SK-N-MC (cell line): ENCODE results near the gene ACACA.

Source experiments
- EZH2 ChIP-seq: fragments of 200-600 bp; sonication (generic); IDR thresholded peaks from one replicate; pipeline ENCODE4 v1.6.1; 2017; ENCODE audit warnings: antibody characterized with exemption
- FOXP2 ChIP-seq: optimal IDR thresholded peaks from 2 replicates; pipeline ENCODE3; 2011; ENCODE audit warnings: mild to moderate bottlenecking, moderate library complexity; ENCODE audit not compliant: insufficient read depth; ENCODE audit errors: extremely low read length, control extremely low read depth
- POLR2AphosphoS5 ChIP-seq: IDR thresholded peaks from 2 replicates; pipeline ENCODE4 v1.6.1; 2012; ENCODE audit warnings: mild to moderate bottlenecking, low read depth, low read length, borderline replicate concordance

DNA sequence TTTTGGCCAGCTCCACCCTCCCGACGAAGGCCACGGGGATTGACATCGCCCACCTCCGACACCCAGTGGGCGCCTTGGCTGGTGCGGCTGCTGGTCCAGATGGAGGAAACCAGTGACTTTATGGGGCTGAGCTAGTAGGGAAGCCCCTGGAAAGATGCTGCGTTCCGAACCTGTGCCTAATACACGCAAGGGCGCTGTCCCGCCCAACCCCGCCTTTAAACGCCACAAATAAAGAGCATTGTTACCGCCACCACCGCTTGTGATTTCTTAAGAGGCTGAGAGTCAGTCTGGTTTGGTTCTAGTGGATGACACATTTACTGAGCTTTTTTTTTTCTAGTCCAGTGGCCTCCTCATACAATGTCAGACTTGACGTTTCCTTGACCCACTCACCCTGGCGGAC is 350.0 kb downstream of the ACACA start:
- TF ChIP-seq EZH2 (no peak), POLR2AphosphoS5 (no peak), FOXP2 (no peak)
